Activated naive CD8-positive, alpha-beta T cell treated with anti-CD3 and anti-CD28 coated beads, Interleukin-2, amount 50 U/mL, for 24 hours (primary cell): ENCODE measurements around the gene GALP.
"Not testable (repeated sequence)": the region's sequence is repeated elsewhere in the genome, so short reads cannot be mapped to it uniquely, and the experiment has no call there.

Source experiments
- ATAC-seq: fragments of 150-1000 bp; cut with Tn5 transposase; one replicate; pipeline ENCODE4 v1.10.0; 2021
- DNase-seq: peaks from one replicate; pipeline ENCODE4 v3.0.0; 2021
- H3K27ac Mint-ChIP-seq: one replicate; pipeline ENCODE4 v1.8.0; 2021; ENCODE audit warnings: mild to moderate bottlenecking, mixed read lengths
- H3K27me3 Mint-ChIP-seq: one replicate; pipeline ENCODE4 v1.8.0; 2021; ENCODE audit warnings: mixed read lengths
- H3K36me3 Mint-ChIP-seq: one replicate; pipeline ENCODE4 v1.8.0; 2021; ENCODE audit warnings: low read depth, mixed read lengths
- H3K4me1 Mint-ChIP-seq: one replicate; pipeline ENCODE4 v1.8.0; 2021; ENCODE audit warnings: mixed read lengths
- H3K4me3 Mint-ChIP-seq: one replicate; pipeline ENCODE4 v1.8.0; 2021; ENCODE audit warnings: mild to moderate bottlenecking, moderate library complexity, mixed read lengths
- H3K9me3 Mint-ChIP-seq: one replicate; pipeline ENCODE4 v1.8.0; 2021; ENCODE audit warnings: mixed read lengths

The GALP gene

DNA sequence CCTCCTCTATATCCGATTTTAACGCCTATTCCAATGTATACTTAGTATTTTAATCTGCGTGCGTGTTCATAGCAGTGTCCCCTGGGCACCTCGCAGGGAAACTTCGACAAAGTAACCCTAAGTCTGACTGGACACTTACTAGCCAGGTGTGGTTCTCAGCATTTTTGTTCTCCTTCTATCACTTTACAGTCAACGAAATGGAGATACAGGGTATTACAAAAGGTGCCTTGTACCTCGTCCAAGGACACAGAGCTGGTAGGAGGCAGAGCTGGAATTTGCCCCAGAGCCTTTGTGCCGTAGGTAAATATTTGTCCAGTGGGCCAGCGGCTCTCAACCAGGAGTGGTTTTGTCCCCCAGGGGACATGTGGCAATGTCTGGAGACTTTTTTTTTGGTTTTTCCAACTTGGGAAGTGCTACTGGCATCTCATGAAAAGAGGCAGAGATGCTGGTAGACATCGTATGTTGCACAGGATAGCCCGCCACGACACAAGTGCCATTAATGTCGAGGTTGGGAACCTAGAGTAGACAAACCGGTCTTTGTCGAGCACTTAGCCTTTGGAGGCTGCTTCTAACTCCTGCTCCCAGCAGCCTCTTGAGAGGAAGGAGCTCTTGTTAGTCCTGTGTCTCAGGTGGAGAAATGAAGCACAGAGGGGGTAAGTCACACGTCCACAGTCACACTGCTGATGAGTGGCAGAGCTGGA, 33.6 kb upstream of the GALP start:
- no peaks in the 10 kb centered on the region for H3K36me3 Mint-ChIP-seq
- no peaks in the 10 kb centered on the region for H3K27me3 Mint-ChIP-seq
- peaks cover 38% of the 10 kb centered on the region for H3K4me1 Mint-ChIP-seq
- no peak for ATAC-seq
- no peak for DNase-seq
- peak overlapping the region; percentile 81 for H3K4me3 Mint-ChIP-seq
- no peaks in the 10 kb centered on the region for H3K9me3 Mint-ChIP-seq
- peak overlapping the region; percentile 22 for H3K27ac Mint-ChIP-seq

DNA sequence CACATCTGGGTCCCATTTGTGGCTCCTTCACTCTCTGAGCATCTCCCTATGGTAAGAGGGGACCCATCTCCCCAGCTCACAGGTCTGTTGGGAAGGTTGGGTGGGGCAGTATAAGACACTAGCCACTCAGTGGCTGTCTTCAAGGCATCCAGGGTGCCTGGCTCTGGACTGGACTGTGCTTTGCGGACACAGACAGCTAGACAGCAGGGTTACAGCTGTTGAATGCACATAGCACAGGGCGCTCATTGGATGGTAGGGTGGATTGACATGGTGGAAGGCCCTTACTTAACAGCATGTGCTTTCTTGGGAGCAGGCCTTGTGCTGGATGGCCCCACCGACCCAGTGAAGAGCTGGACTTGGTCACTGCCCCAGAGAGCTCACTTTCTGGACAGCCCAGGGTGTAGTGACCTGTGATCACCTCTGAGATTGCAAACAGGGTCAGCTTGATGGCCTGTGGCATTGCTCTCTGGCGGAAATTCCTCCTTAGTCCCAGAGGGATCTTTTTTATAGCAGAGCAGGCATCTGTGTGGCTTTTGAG, 32.8 kb upstream of the GALP start:
- H3K27ac Mint-ChIP-seq = peak overlapping the region; percentile 41

DNA sequence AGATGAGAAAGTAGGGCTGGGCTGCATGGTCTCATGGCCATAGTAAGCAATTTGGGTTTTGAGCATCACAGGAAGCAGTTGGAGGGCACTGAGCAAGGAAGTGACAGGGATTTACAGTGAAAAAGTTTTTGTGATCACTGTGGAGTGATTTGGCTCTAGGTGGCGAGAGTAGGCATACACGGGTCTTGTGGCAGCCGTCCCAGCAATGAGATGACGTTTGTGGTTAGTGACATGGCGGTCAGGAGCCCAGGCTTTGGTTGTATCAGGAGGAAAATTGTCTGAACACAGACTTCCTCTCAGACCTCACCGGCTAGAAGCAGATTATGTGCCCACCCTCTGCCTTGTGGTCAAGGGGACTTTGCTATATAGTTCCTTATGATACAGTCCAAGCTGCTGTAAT, 31.4 kb upstream of the GALP start:
- no peak for DNase-seq

More for the DNA sequence above, 32.8 kb upstream of the GALP start:
- no peak for DNase-seq
- no peaks in the 10 kb centered on the region for H3K27me3 Mint-ChIP-seq
- H3K36me3 Mint-ChIP-seq = peaks cover 1% of the 10 kb centered on the region
- peaks cover 38% of the 10 kb centered on the region for H3K4me1 Mint-ChIP-seq
- H3K9me3 Mint-ChIP-seq = no peaks in the 10 kb centered on the region
- no peak for ATAC-seq
- H3K4me3 Mint-ChIP-seq = peak overlapping the region; percentile 81

DNA sequence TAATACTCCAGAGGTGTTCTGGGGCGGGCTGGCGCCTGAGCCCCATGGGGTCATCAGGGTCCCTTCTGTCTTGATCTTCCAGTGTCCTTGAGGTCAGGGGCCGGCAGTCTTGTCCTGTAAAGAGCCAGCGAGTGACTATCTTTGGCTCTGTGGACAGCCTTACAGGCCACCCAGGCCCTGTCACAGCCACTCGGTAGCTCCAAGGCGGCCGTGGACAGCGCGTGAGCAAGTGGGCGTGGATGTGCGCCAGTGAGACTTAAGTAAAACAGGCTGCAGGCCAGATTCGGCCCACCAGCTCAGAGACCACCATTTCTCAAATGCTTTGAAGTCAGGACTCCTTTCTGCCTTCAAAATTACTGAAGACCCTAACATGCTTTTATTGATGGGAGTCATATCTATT, 31.0 kb upstream of the GALP start:
- H3K9me3 Mint-ChIP-seq = no peaks in the 10 kb centered on the region
- no peaks in the 10 kb centered on the region for H3K27me3 Mint-ChIP-seq
- H3K4me3 Mint-ChIP-seq = no peak overlapping the region
- no peak overlapping the region for H3K27ac Mint-ChIP-seq
- peaks cover 12% of the 10 kb centered on the region for H3K36me3 Mint-ChIP-seq
- H3K4me1 Mint-ChIP-seq = peaks cover 32% of the 10 kb centered on the region
- ATAC-seq (no peak), DNase-seq (no peak)

More for the DNA sequence above, 31.4 kb upstream of the GALP start:
- peaks cover 36% of the 10 kb centered on the region for H3K4me1 Mint-ChIP-seq
- H3K27ac Mint-ChIP-seq = peak overlapping the region; percentile 7
- no peak for ATAC-seq
- H3K27me3 Mint-ChIP-seq = no peaks in the 10 kb centered on the region
- peaks cover 8% of the 10 kb centered on the region for H3K36me3 Mint-ChIP-seq
- no peak overlapping the region for H3K4me3 Mint-ChIP-seq
- no peaks in the 10 kb centered on the region for H3K9me3 Mint-ChIP-seq

DNA sequence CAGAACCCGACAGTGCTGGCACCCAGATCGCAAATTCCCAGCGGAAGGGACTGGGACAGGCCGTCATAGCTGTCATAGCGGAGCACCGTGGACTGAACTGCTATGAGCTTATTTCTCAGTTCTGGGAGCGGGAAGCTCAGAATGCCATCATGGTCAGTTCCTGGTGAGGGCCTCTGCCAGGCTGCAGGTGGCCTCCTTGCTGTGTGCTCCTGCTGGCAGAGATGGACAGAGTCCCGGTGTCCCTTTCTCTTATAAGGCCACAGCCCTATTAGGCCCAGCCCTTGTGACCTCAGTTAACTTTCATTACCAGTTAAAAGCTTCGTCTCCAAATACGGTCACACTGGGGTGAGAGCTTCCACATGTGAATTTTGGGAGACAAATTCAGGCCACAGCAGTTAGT, 30.1 kb upstream of the GALP start:
- ATAC-seq (no peak), DNase-seq (no peak)
- H3K4me3 Mint-ChIP-seq = no peak overlapping the region
- no peaks in the 10 kb centered on the region for H3K27me3 Mint-ChIP-seq
- H3K9me3 Mint-ChIP-seq = no peaks in the 10 kb centered on the region
- no peak overlapping the region for H3K27ac Mint-ChIP-seq
- H3K36me3 Mint-ChIP-seq = peaks cover 16% of the 10 kb centered on the region
- peaks cover 25% of the 10 kb centered on the region for H3K4me1 Mint-ChIP-seq

DNA sequence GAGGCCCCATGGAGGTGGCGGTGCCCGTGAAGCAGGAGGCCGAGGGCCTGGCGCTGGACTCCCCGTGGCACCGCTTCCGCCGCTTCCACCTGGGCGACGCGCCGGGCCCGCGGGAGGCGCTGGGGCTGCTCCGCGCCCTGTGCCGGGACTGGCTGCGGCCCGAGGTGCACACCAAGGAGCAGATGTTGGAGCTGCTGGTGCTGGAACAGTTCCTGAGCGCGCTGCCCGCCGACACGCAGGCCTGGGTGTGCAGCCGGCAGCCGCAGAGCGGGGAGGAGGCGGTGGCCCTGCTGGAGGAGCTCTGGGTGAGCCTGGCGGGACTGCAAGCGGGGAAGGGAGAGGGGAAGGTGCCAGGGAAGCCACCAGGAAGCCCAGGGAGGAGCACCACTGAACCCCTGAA, 28.9 kb upstream of the GALP start:
- ATAC-seq = no peak
- no peak overlapping the region for H3K27ac Mint-ChIP-seq
- peaks cover 20% of the 10 kb centered on the region for H3K4me1 Mint-ChIP-seq
- H3K4me3 Mint-ChIP-seq = no peak overlapping the region
- no peak for DNase-seq
- H3K36me3 Mint-ChIP-seq = peaks cover 16% of the 10 kb centered on the region
- no peaks in the 10 kb centered on the region for H3K9me3 Mint-ChIP-seq
- H3K27me3 Mint-ChIP-seq = no peaks in the 10 kb centered on the region

DNA sequence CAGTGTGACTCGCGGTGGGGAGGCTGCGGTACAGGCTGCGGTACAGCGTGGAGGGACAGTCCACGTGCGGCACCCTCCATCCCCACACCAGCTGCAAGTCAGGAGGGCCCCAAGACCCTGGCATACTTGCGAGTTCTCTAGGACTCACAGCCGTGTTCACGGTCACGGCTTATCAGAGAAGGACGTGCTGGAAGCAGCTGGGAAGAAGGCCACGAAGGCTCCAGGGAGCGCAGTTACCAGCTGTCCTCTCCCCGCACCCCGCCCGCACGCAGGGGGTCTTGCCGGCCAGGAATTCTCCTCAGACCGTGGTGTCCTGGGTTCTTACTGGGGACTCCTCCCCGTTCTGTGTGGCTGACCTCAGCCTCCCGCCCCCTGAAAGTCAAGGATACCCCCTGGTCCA, 28.5 kb upstream of the GALP start:
- DNase-seq (no peak), ATAC-seq (no peak)
- H3K9me3 Mint-ChIP-seq = no peaks in the 10 kb centered on the region
- peaks cover 16% of the 10 kb centered on the region for H3K36me3 Mint-ChIP-seq
- no peaks in the 10 kb centered on the region for H3K27me3 Mint-ChIP-seq
- H3K4me1 Mint-ChIP-seq = peaks cover 16% of the 10 kb centered on the region
- H3K27ac Mint-ChIP-seq = no peak overlapping the region
- no peak overlapping the region for H3K4me3 Mint-ChIP-seq

DNA sequence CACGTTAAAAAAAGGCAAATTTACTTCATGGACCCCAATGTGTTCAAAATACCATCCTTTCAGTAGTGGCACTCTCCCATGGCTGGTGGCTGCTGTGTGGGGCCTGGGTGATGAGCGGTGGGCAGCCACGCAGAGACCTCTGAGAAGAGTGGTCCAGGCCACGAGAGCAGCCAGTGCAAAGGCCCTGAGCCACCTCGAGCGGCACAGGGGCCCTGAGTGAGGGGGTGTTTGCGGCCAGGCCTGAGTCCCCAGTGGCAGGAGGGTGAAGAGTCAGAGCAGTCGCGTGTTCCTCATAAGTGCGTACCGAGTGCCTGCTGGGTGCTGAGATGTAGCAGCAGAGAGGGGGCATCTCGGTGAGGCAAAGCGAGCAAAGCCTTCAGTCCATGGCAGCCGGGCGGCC, 27.7 kb upstream of the GALP start:
- ATAC-seq = no peak

DNA sequence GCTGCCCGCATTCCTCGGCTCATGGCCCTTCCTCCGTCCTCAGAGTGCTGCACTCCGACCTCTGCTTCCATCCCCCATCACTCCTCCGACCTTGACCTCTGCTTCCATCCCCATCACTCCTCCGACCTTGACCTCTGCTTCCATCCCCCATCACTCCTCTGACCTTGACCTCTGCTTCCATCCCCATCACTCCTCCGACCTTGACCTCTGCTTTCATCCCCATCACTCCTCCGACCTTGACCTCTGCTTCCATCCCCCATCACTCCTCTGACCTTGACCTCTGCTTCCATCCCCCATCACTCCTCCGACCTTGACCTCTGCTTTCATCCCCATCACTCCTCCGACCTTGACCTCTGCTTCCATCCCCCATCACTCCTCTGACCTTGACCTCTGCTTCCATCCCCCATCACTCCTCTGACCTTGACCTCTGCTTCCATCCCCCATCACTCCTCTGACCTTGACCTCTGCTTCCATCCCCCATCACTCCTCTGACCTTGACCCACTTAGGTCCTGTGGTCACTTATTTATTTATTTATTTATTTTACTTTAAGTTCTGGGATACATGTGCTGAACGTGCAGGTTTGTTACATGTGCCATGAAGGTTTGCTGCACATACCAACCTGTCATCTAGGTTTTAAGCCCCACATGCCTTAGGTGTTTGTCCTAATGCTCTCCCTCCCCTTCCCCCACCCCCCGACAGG, 26.7 kb upstream of the GALP start:
- Mint-ChIP-seq H3K4me1 (peaks cover 11% of the 10 kb centered on the region), H3K36me3 (peaks cover 18% of the 10 kb centered on the region)
- not testable (repeated sequence) for H3K27ac Mint-ChIP-seq, DNase-seq, ATAC-seq, H3K9me3 Mint-ChIP-seq, H3K4me3 Mint-ChIP-seq, H3K27me3 Mint-ChIP-seq

More for the DNA sequence above, 27.7 kb upstream of the GALP start:
- no peaks in the 10 kb centered on the region for H3K27me3 Mint-ChIP-seq
- H3K36me3 Mint-ChIP-seq = peaks cover 17% of the 10 kb centered on the region
- peaks cover 14% of the 10 kb centered on the region for H3K4me1 Mint-ChIP-seq
- H3K27ac Mint-ChIP-seq = no peak overlapping the region
- no peak overlapping the region for H3K4me3 Mint-ChIP-seq
- no peaks in the 10 kb centered on the region for H3K9me3 Mint-ChIP-seq
- DNase-seq = no peak

DNA sequence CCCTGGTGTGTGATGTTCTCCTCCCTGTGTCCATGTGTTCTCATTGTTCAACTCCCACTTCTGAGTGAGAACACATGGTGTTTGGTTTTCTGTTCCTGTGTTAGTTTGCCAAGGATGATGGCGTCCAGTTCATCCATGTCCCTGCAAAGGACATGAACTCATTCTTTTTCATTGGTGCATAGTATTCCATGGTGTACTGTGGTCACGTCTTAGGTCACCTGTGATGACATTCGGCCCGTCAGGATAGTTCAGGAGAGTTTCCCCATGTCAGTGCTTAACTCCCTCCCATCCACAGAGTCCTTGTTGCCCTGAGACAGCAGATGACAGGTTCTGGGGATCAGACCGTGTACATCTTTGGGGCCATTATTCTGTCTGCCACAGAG, 26.2 kb upstream of the GALP start:
- Mint-ChIP-seq H3K4me3 (no peak overlapping the region), H3K9me3 (no peaks in the 10 kb centered on the region), H3K27ac (no peak overlapping the region), H3K36me3 (peaks cover 18% of the 10 kb centered on the region), H3K4me1 (peaks cover 7% of the 10 kb centered on the region), H3K27me3 (no peaks in the 10 kb centered on the region)
- no peak for ATAC-seq
- no peak for DNase-seq

DNA sequence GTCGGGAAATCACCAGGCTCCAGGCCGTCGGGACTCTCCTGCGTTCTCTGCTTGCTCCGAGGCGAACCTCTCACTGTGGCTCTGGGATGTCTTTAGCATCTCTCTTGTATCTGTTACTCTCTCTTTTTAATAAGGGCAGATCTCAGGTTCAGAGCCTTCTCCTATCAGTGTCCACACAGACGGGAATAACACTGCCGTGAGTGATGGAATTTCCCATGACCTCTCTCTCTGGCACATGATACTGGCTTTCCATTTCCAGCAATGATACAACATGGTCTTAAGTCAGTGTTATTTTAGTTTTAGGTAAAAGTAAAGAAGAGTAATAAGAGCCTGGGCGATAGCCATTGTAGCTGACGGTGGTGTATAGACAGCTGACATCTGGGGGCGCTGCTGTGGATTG, 25.4 kb upstream of the GALP start:
- H3K27ac Mint-ChIP-seq = no peak overlapping the region
- H3K36me3 Mint-ChIP-seq = peaks cover 18% of the 10 kb centered on the region
- no peaks in the 10 kb centered on the region for H3K9me3 Mint-ChIP-seq
- peaks cover 9% of the 10 kb centered on the region for H3K4me1 Mint-ChIP-seq
- H3K4me3 Mint-ChIP-seq = no peak overlapping the region
- ATAC-seq (no peak), DNase-seq (no peak)
- H3K27me3 Mint-ChIP-seq = no peaks in the 10 kb centered on the region

DNA sequence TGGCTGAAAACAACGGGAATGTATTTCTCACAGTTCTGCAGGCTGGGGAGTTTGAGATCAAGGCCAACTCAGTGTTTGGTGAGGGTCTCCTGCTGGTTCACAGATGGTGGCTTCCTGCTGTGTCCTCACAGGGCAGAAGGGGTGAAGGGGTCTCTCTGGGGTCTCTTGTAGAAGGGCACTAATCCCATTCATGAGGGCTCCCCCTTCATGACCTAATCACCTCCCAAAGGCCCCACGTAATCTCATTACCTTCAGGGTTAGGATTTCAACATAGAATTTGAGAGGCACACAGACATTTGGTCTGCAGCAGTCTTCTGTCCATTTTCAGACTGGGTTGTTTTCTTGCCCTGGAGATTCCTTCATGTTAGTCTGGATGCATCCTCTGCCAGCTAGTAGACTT, 23.2 kb upstream of the GALP start:
- Mint-ChIP-seq H3K36me3 (peaks cover 18% of the 10 kb centered on the region), H3K27ac (no peak overlapping the region), H3K4me3 (no peak overlapping the region), H3K27me3 (no peaks in the 10 kb centered on the region), H3K4me1 (peaks cover 9% of the 10 kb centered on the region), H3K9me3 (no peaks in the 10 kb centered on the region)
- DNase-seq = no peak
- no peak for ATAC-seq

DNA sequence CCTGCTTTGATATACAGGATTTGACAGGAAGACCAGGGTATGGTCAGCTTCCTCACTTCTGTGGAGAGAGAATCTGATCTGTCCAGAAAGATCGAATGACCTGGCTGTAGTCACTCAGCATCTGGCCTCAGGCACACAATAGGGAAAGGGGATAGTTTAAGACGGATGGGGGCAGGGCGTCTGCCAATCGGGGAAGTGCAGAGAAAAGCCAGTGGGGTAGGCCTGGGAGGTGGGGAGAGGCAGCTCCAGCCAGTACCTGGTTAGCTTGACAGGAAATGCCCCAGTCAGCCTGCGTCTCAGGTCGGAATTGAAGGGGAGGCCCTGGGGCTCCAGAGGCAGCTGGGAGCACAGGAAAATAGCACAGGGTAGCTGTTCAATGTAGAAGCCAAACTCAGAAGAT, 22.3 kb upstream of the GALP start:
- no peaks in the 10 kb centered on the region for H3K27me3 Mint-ChIP-seq
- no peak overlapping the region for H3K4me3 Mint-ChIP-seq
- H3K27ac Mint-ChIP-seq = peak overlapping the region; percentile 16
- no peaks in the 10 kb centered on the region for H3K9me3 Mint-ChIP-seq
- H3K4me1 Mint-ChIP-seq = peaks cover 9% of the 10 kb centered on the region
- peaks cover 14% of the 10 kb centered on the region for H3K36me3 Mint-ChIP-seq
- DNase-seq (no peak), ATAC-seq (no peak)

DNA sequence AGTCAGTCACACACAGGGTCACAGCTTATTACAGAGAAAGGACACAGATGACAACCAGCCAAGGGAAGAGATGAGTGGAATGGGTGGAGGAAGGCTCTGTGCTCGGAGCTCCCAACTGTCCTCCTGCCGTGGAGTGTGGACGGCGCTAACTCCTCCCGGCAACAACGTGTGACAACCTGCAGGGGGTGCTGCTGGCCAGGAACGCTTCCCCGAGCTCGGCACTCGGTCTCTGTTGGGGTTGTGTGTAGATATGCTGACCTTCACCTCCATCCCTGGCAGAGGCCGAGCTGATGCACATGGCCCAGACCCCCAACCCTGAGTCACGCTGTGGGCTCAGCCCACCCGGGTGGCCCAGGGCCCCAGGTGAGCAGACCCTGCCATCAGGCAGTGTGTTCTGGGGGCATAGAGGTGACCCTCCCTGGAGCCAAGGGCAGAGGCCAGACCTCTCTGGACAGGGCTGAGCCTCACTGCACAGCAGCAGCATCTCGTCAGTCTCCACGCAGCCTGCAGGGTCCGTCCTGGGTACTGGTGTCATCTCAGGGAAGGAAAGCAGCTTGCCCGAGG, 20.6 kb upstream of the GALP start:
- Mint-ChIP-seq H3K9me3 (no peaks in the 10 kb centered on the region), H3K4me1 (peaks cover 9% of the 10 kb centered on the region), H3K36me3 (peaks cover 12% of the 10 kb centered on the region), H3K27ac (no peak overlapping the region), H3K4me3 (no peak overlapping the region), H3K27me3 (no peaks in the 10 kb centered on the region)
- ATAC-seq = peak; percentile 18
- no peak for DNase-seq

DNA sequence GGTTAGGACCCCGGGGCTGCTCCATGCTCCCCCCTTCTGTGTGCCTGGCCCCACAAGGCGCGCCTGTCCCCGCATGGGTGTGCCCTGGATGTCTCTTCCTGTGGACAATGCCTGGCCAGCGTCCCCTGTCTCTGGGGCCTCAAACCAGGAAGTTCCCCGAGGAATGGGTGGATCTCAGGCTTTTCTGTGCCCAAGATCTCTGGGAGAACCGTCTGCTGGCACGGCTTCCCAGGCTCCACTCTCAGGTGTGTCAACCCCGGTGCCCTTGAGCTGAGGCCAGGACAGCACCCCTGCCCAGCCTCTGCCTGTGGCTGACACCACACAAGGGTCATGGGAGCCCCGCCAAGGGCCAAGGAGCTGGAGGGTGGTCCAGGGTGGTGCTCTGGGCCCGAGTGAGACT, 19.0 kb upstream of the GALP start:
- DNase-seq (no peak), ATAC-seq (no peak)
- H3K27ac Mint-ChIP-seq = no peak overlapping the region
- H3K4me3 Mint-ChIP-seq = no peak overlapping the region
- peaks cover 9% of the 10 kb centered on the region for H3K4me1 Mint-ChIP-seq
- H3K36me3 Mint-ChIP-seq = peaks cover 9% of the 10 kb centered on the region
- H3K9me3 Mint-ChIP-seq = no peaks in the 10 kb centered on the region
- no peaks in the 10 kb centered on the region for H3K27me3 Mint-ChIP-seq
